Activated T-helper 9 cell treated with anti-CD3 and anti-CD28 coated beads, Interleukin-2, amount 50 U/mL, for 16 hours (primary cell): ENCODE measurements around the gene ZNF831.

Experiments used
- DNase-seq: peaks from one replicate; pipeline ENCODE4 v3.0.0-alpha.2; 2020; ENCODE audit warnings: low read depth

ZNF831 gene

GRCh38 chr20:59141818-59142581, 21.6 kb upstream of the ZNF831 start:
- no peak for DNase-seq

GRCh38 chr20:59143326-59143725, 20.3 kb upstream of the ZNF831 start:
- DNase-seq, result no peak

DNA sequence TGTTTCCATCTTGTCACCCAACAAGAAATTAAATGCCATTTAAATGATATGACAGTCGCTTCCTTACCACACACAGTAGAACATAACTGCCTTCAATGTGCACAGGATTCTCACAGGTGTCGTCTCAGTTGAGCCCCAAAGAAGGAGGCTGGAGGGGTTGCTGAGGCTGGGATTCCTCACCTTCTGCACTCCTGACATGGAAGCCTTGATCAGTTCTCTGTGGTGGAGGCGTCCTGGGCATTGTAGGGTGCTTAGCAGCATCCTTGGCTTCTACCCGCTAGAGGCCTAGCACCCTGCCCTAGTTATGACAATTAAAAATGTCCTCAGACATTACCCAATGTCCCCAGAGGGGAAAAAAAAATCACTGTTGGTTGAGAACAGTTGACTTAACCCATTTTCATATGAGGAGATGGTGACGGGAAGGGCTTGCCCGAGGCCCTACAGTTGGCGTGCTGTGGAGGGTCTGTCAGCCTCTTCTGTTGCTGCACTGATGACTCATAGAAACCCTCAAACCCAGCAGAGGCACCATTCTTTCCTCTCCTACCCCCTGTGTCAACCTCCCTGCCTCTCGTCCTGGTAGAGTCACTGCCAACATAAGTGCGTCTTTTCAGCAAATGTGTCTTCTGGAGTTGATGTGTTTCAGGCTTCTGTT, 19.3 kb upstream of the ZNF831 start:
- DNase-seq, result peak; percentile 48

GRCh38 chr20:59144831-59145196, 18.8 kb upstream of the ZNF831 start:
- no peak for DNase-seq

DNA sequence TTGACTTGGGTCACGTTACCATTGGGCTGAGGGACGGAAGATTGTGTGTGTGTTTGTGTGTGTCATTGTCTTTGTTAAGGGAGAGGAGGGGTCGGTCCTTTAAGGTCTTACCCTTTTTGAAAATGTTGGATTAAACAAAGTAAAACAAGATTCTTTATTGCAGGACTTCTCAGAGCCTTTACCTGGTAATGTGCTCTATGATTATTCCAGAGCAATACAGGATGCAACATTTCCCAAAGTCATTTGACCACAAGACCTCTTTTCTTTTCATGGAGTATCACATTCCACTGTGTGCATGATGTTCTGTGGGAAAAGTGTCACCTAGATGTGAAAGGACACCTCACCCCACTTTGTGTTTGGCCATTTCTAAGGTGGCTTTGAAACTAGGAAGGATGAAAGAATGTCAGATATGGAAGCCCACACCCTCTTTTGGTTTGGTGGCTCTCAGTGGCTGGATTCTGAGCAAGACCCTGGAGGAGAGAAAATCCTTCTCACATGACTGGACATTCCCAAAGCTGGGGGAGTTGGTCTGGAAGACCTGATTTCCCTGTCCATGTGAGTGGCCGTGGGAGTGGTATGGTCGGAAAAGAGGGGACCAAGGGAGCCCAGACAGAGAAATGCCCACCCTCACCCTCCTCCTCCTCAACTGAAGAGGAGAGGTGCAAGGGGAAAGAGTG, 18.2 kb upstream of the ZNF831 start:
- DNase-seq, result no peak

DNA sequence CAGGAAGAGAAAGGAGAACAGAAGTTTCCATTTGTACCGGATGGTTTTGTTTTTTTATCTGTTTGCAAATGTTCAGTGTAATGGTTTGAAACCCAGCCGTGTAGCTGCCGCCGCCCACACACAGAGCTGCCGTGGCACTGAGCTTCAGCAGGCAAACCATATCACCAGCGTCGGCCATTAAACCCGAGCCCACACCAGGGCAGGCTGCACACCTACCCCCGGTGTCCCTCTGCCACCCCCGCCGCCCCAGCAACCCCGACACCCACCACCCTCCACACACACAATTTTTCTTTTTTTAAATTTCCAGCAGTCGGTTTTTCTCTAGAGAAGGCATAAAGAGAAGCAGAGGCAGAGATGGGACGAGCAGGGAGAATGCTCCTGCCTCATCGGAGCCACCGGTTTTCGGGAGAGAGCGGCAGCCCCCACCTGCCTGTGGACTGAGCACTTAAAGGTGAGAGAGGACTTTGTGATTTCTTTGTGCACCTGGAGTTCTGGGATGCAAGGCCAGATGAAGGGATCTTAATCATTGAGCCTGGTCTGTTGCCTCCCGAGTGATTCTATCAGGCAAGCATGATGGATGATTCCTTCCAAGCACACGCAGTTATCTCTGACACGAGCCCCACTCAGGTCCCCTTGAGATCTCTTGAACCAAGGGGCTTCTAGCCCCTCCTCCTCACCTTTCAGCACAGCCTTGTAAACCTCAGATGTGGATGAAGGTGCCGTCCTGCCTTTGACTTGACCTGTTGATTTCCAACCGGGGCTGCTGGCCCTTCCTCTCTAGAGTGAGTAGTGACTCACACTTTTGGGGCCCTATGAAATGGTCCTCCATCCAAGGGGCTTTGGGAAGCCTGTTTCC, 17.5 kb upstream of the ZNF831 start:
- DNase-seq, result peak; percentile 64

DNA sequence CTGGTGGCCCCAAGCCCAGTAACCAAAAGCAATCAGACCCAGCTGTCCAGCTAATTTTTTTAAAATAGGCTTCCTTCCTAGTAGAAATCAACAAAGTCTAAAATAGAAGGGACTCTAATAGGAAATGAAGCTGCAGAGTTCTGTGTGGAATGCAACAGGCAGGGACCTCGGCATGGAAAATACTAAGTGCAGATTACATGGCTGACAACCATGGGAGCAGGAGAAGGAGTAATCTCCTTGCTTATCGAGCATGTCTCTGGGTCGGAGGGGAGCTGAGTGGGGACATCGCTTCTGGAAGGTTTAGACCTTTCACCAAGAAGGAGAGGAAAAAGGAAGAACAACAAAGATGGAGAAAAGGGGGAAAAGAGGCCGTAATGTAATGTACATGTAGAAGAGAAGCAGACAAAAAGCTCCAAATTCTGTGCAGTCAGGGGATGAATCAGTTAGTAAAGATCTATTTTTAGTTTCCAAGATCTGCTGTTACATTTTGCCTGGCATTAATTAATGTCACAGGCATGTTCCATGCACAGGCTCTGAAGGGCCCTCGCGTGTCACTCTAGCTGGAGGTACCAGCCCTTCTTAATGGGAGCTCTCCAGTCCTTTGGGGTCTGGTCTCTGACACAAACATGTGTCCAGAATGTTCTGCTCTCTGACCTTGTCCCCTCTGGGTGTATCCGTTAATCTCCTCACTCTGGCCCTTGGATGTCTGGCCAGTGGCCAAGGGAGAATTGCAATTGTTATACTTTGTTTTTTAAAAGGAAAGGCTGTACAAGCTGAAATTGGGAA, 16.6 kb upstream of the ZNF831 start:
- DNase-seq, result no peak

DNA sequence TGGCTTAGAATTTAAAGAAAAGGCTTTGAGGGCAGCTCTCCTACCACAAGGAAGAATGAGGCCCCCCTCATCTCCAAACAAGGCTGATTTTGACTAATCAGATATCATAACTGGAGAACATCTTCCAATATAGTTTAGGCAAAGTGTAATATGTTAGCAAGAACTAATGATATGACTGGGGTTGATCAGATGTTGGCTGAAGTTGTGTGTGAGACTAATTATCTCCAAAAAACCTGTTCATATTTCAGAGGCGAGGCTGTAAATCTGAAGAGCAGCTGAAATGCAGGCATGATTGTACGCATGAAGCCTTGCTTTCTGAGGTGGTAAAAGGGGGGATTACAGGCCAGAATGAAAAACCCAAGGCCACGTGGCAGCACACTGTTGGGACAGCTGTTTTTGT, 16.0 kb upstream of the ZNF831 start:
- DNase-seq, result no peak

- DNase-seq, result no peak
Observed at GRCh38 chr20:59148701-59149493, 14.7 kb upstream of the ZNF831 start.

GRCh38 chr20:59149678-59150504, 13.7 kb upstream of the ZNF831 start:
- DNase-seq, result peak; percentile 42

GRCh38 chr20:59150821-59151251, 12.8 kb upstream of the ZNF831 start:
- no peak for DNase-seq

DNA sequence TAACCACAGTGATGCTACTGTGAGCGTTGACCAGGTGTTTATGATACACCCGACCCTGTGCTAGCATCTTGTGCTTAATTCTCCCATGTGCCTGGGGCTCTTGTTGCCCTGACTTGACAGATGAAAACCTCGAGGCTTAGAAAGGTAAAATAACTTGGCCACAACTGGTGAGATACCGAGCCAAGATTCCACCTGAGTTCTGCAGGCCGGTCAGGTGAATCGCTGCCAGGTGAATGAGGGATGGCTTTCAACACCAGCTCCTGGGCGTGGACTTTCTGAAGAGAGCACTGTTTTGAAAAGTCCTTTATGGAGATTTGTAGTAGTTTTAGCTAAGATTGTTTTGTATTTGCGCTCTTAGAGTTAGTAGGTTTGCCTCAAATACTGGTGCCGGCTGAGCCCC, 12.2 kb upstream of the ZNF831 start:
- DNase-seq, result no peak

- peak; percentile 35 for DNase-seq
Observed at GRCh38 chr20:59151820-59152219, 11.8 kb upstream of the ZNF831 start.

DNA sequence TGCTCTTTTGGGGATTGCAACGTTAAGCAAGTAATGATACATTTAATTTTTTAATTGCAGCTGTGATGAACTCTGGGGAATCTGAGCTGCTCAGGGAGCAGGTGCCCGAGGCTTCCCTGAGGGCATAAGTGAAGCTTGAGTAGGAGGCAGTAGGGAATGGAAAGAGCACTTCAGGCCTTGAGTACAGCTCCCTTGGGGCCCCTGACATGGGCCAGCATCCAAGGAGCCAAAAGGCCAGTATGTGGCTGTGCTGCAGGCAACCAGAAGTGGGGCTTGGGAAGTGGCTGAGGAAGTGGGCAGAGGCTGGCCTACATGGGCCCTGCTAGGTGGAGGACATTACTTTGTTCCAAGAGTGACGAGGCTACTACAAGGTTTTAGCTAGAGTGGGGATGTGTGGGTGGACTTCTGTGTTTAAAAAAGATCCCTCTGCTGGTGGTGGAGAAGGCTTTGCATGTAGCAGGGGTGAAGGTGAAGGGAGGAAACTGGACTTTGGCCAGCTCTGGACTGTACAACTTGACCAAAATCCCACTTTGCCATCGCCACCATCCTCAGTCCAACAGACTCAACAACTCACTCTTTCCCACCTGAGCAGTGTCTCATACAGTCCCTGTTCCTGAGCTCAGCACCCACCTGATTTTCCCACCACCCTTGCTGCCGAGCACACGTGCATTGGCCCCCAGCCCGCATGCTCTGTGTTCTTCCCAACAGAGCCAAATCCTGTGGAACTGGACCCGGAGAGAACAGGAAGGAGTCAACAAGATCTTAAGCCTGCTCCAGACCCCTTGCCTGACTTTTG, 10.9 kb upstream of the ZNF831 start:
- no peak for DNase-seq

DNA sequence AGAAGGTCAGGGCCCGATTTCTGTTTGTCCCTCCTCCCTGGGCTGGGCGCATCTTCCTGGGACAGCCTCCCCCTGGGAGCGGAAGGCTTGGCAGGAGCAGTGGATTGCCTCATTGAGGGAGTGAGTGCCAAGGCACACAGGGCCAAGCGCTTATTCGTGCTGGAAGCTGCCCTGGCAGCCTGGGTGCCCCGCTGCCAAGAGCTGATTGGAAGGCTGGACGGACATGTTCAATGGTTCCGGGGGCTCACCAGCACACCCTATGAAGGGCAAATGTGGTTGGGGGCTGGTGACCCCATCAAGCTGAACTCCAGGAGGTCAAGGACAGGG, 10.3 kb upstream of the ZNF831 start:
- DNase-seq, result no peak

DNA sequence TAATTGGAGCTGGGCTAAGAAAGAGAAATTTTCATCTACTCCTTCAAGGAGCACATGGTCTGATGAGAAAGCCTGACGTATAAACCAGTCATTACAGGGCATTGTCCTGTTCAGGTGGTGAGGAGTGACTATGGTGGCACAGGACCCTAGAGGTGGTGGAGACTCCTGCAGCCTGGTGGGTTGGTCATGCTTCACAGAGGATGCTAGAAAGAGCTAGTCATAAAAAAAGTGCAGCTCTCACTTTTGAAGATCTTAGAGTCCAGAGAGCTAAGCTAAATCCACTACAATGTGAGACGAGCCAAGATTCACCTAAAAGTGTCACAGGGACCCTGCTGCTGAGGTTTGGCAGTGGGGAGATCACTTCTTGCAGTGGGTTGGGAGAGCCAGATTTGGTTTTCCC, 9.8 kb upstream of the ZNF831 start:
- no peak for DNase-seq

- DNase-seq, result no peak
Observed at GRCh38 chr20:59154317-59155013, 9.2 kb upstream of the ZNF831 start.

GRCh38 chr20:59157064-59157463, 6.6 kb upstream of the ZNF831 start:
- no peak for DNase-seq
